Pancreas (tissue), 10 donors: ENCODE measurements around the gene KIF22. TPM values are rescaled to one million over a fixed set of nuclear protein-coding genes. Genes with fewer than 3 reads are reported as not detected.
A peak's percentile ranks its signal among the peaks of the same experiment; 100 is the strongest.

Experiments
- ATAC-seq, 4 donors: fragments of 200-7000 bp; cut with Tn5 transposase; one replicate each; pipeline versions ENCODE4 v1.8.0 to v1.9.1; 2020; ENCODE audit warnings: mild to moderate bottlenecking in 4 of 4, moderate library complexity in 4 of 4
- DNase-seq, 6 donors: peaks; one replicate each; pipeline ENCODE4 v3.0.0-alpha.2; 2020
- FAIRE-seq: peaks from 2 replicates; lab custom pipeline; 2012; peaks lifted over from hg19 to GRCh38; lab: Jason Lieb, UNC
- H3K27ac ChIP-seq, 4 donors: fragments of 200-600 bp; sonication (generic); 1 replicate in 3 of 4; 2 replicates in 1 of 4; pipeline versions ENCODE4 v1.5.0 to v1.8.0; 2020
- H3K27me3 ChIP-seq, 4 donors: fragments of 200-600 bp; one replicate each; pipeline ENCODE4 v1.8.0; 2021
- H3K36me3 ChIP-seq, 3 donors: fragments of 200-600 bp; sonication (generic) in 1 of 3; one replicate each; pipeline versions ENCODE4 v1.5.0 to v1.8.0; 2020 to 2021
- H3K4me1 ChIP-seq, 3 donors: fragments of 200-600 bp; one replicate each; pipeline ENCODE4 v1.8.0; 2021
- H3K4me3 ChIP-seq, 4 donors: fragments of 200-600 bp; sonication (generic) in 2 of 4; one replicate each; pipeline versions ENCODE4 v1.5.0 to v1.8.0; 2020 to 2021
- H3K9me3 ChIP-seq, 4 donors: fragments of 200-600 bp; one replicate each; pipeline ENCODE4 v1.8.0; 2021
- WGBS, 2 donors: extraction: QIAGEN DNeasy Blood & Tissue Kit; methylation state at CpG; one replicate each; pipeline ENCODE4 v1.1.7; 2013; 5-methylcytosine and 5-hydroxymethylcytosine counted together
- intact Hi-C, 3 donors: fragments of 100-400 bp; cut with DNase I; formaldehyde crosslinking; loops; one replicate each; pipeline versions ENCODE4 v1.11.1 to v1.14.2; 2022
- polyA plus RNA-seq, 2 donors: library from polyadenylated mRNA; stranded (reverse); fragments of 200-250 nt; gene quantifications; one replicate each; pipeline ENCODE4 v1.2.3, GENCODE V29; 2013
- total RNA-seq, 6 donors: library from RNA; stranded (reverse); fragmentation: NEBNext Ultra II Directional in 4 of 6; extraction: Animal tissue kit (Norgen Biotek cat#: 25700) in 4 of 6; gene quantifications; one replicate each; pipeline versions ENCODE4 v1.2.1 to v1.2.4, GENCODE V29; 2021 to 2023
- TF ChIP-seq, protein P1 (sequence below), 4 donors: fragments of 200-600 bp; sonication (generic) in 3 of 4; IDR thresholded peaks; one replicate each; pipeline versions ENCODE4 v1.5.0 to v1.8.0; 2021; ENCODE audit warnings: antibody characterized with exemption in 4 of 4
- donor health status: healthy with polysubstance abuse.
- donor health status: DM: no; HTN: no; CAD: no; lungs with moderate emphysema.
- donor health status: DM: no; HTN: no; CAD: no.
- donor health status: control.
- donor health status: control.
- donor health status: Bipolar disorder and iron deficiency.
- donor health status: DM: yes; HTN: yes; CAD: no.
- donor health status: DM: no; HTN: no; CAD: no.
- donor health status: DM: no; HTN: no; CAD: no.
- donor health status: DM: yes; HTN: yes; CAD: no.

The KIF22 gene
- total and polyA plus RNA-seq, 8 donors: 7.7 to 51.2 (median 13.9) TPM

- FAIRE-seq: no peak
These were observed 34.1 kb downstream of the KIF22 start for GRCh38 chr16:29824589-29825144.

DNA sequence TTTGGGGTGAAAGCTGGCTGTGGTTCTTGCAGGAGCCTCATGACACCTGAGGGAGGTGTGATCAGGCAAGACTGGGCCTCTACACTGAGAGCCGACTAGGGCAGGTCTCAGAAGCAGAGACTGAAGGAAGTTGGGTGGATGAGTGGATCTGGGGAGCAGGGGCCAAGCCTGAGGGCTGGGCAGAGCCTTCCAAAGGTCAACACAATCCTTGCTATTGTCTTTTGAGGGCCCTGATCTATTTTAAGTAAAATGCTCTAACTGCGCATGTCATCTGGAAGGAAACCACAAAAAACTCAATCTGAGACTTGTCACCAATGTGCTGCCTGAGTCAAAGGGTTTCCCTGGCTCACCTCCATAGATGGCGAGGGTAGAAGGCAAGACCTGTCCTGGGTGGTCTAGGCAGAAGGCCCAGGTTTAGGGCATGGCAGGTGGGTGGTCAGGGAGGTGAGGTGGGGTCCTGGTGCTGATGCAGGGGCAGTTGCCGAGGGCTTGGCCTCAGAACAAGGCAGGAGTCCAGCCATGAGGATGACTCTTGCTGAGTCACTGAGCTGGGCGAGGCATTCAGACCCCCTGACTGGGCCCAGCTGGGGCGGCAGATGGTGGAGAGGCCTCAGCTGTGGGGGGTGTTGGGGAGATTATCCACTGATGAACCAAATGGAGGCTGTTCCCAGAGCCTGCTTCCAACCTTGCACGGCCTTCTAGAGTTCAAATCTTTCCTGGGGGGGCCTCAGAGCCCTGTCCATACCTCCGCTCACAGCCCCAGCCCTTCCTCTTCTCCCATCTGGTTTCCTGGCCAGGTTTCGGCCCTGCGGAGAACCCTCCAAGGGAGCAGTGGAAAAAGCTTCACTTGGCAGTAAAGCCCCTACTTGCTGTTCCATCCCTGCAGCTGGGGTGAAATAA is 34.8 kb downstream of the KIF22 start:
- Histone ChIP-seq H3K4me3 (no peak overlapping the region), H3K36me3 (no peaks in the 10 kb centered on the region), H3K4me1 (peaks cover 62 to 72% (median 63%) of the 10 kb centered on the region in 3 donors), H3K27me3 (no peaks in the 10 kb centered on the region), H3K27ac (peak overlapping the region; percentile 10 to 93 (median 51)), H3K9me3 (no peaks in the 10 kb centered on the region)
- TF ChIP-seq, protein P1, sequence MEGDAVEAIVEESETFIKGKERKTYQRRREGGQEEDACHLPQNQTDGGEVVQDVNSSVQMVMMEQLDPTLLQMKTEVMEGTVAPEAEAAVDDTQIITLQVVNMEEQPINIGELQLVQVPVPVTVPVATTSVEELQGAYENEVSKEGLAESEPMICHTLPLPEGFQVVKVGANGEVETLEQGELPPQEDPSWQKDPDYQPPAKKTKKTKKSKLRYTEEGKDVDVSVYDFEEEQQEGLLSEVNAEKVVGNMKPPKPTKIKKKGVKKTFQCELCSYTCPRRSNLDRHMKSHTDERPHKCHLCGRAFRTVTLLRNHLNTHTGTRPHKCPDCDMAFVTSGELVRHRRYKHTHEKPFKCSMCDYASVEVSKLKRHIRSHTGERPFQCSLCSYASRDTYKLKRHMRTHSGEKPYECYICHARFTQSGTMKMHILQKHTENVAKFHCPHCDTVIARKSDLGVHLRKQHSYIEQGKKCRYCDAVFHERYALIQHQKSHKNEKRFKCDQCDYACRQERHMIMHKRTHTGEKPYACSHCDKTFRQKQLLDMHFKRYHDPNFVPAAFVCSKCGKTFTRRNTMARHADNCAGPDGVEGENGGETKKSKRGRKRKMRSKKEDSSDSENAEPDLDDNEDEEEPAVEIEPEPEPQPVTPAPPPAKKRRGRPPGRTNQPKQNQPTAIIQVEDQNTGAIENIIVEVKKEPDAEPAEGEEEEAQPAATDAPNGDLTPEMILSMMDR (IDR thresholded peaks at IDR 0.05): no peak
- DNase-seq: peak in 3 of 6 donors; percentile 30 to 52 (median 44)
- WGBS, 2 donors: 80 to 85% methylated on average over 10 of the region's 10 CpGs
- FAIRE-seq: no peak
- intact Hi-C loops: no loop called here
- no peak for ATAC-seq

More at GRCh38 chr16:29824589-29825144, 34.1 kb downstream of the KIF22 start:
- intact Hi-C loops: no loop called here
- Histone ChIP-seq H3K9me3 (no peaks in the 10 kb centered on the region), H3K4me3 (no peak overlapping the region), H3K36me3 (no peaks in the 10 kb centered on the region), H3K27ac (peak overlapping the region; percentile 15 to 93 (median 64)), H3K27me3 (no peaks in the 10 kb centered on the region), H3K4me1 (peaks cover 59 to 69% (median 62%) of the 10 kb centered on the region in 3 donors)
- TF ChIP-seq, protein P1 (IDR thresholded peaks at IDR 0.05): no peak
- DNase-seq: peak in 2 of 6 donors; percentile 21 to 47
- peak; percentile 33 to 50 (median 38) for ATAC-seq
- 15 to 21% methylated on average over 7 of the region's 7 CpGs for WGBS, 2 donors

DNA sequence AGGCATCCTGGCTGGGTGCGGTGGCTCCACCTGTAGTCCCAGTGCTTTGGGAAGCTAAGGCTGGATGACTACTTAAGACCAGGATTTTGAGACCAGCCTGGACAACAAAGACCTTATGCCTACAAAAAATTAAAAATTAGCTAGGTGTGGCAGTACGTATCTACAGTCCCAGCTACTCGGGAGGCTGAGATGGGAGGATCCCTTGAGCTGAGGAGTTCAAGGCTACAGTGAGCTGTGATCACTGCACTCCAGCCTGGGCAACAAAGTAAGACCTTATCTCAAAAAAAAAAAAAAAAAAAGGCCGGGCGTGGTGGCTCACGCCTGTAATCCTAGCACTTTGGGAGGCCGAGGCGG is 35.8 kb downstream of the KIF22 start:
- ATAC-seq (no peak), FAIRE-seq (no peak), DNase-seq (no peak)
- Histone ChIP-seq H3K27me3 (no peaks in the 10 kb centered on the region), H3K27ac (peak overlapping the region in 3 of 4 donors; percentile 26 to 93 (median 92)), H3K9me3 (no peaks in the 10 kb centered on the region), H3K4me3 (no peak overlapping the region), H3K36me3 (no peaks in the 10 kb centered on the region), H3K4me1 (peaks cover 62 to 79% (median 71%) of the 10 kb centered on the region in 3 donors)
- intact Hi-C loops: no loop called here
- 88 to 89% methylated on average over 3 to 5 of the region's 8 CpGs for WGBS, 2 donors
- TF ChIP-seq, protein P1 (IDR thresholded peaks at IDR 0.05): no peak

- no peak for ATAC-seq
- Histone ChIP-seq H3K9me3 (no peaks in the 10 kb centered on the region), H3K4me3 (no peak overlapping the region), H3K27ac (peak overlapping the region in 2 of 4 donors; percentile 74 to 79), H3K36me3 (peaks cover 6 to 22% (median 8%) of the 10 kb centered on the region in 3 donors), H3K4me1 (peaks cover 23 to 39% (median 39%) of the 10 kb centered on the region in 3 donors), H3K27me3 (no peaks in the 10 kb centered on the region)
- TF ChIP-seq, protein P1 (IDR thresholded peaks at IDR 0.05): no peak
- WGBS, 2 donors: 93 to 97% methylated on average over 11 of the region's 11 CpGs
- peak in 2 of 6 donors; percentile 32 to 62 for DNase-seq
- no peak for FAIRE-seq
- intact Hi-C loops: no loop called here
These were observed 40.2 kb downstream of the KIF22 start for GRCh38 chr16:29830774-29831173.
